Measurements from ENCODE around the gene MIPOL1. TPM values are rescaled to one million over a fixed set of nuclear protein-coding genes. Genes with fewer than 3 reads are reported as not detected.

Gene MIPOL1
- total and polyA plus RNA-seq, 2 of the 13 experiments (the other 11 are each of a cell fraction or from before 2014, with no cell fraction given), result 8.6 to 34.2 TPM

GRCh38 chr14:37197421-37198272 is at the start of gene MIPOL1 (continued):
- TF ChIP-seq ZBTB40 (IDR thresholded peaks at IDR 0.05) (no peak), ZBTB40 (CRISPR knock-in tag; IDR thresholded peaks at IDR 0.05) (peak; percentile 81; the same call in 1 of the 2 replicates), ATF2 (CRISPR knock-in tag; IDR thresholded peaks at IDR 0.05) (peak; percentile 54; the same call in 1 of the 2 replicates), ZNF138 (CRISPR knock-in tag; IDR thresholded peaks at IDR 0.05; ENCODE audit: low read depth) (peak; percentile 89; the same call in 1 of the 2 replicates), HCFC1 (IDR thresholded peaks at IDR 0.05; ENCODE audit: low read depth, low read length) (no peak), ZNF564 (CRISPR knock-in tag; IDR thresholded peaks at IDR 0.05) (peak; percentile 97), ARID2 (CRISPR knock-in tag; IDR thresholded peaks at IDR 0.05; ENCODE audit: borderline replicate concordance) (peak; percentile 75; the same call in 1 of the 2 replicates), ZNF678 (CRISPR knock-in tag; IDR thresholded peaks at IDR 0.05) (peak; percentile 84; the same call in 1 of the 2 replicates), PATZ1 (CRISPR knock-in tag; IDR thresholded peaks at IDR 0.05) (peak; percentile 73), CBX2 (IDR thresholded peaks at IDR 0.05; ENCODE audit: low read depth, low read length) (no peak), CBX2 (CRISPR knock-in tag; IDR thresholded peaks at IDR 0.05; ENCODE audit: low read depth) (peak; percentile 25; the same call in 1 of the 2 replicates), ZFP36L1 (CRISPR knock-in tag; IDR thresholded peaks at IDR 0.05) (peak; percentile 3; the same call in 1 of the 2 replicates), ZNF160 (CRISPR knock-in tag; IDR thresholded peaks at IDR 0.05) (no peak; the same call in 1 of the 2 replicates), ATF1 (CRISPR knock-in tag; IDR thresholded peaks at IDR 0.05) (no peak)
- TF ChIP-seq, protein P1, sequence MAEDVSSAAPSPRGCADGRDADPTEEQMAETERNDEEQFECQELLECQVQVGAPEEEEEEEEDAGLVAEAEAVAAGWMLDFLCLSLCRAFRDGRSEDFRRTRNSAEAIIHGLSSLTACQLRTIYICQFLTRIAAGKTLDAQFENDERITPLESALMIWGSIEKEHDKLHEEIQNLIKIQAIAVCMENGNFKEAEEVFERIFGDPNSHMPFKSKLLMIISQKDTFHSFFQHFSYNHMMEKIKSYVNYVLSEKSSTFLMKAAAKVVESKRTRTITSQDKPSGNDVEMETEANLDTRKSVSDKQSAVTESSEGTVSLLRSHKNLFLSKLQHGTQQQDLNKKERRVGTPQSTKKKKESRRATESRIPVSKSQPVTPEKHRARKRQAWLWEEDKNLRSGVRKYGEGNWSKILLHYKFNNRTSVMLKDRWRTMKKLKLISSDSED (CRISPR knock-in tag; IDR thresholded peaks at IDR 0.05), result no peak
